ENCODE results near the gene MVD. TPM values are rescaled to one million over a fixed set of nuclear protein-coding genes. Genes with fewer than 3 reads are reported as not detected.

MVD gene
- total and polyA plus RNA-seq, 8 donors, result 7.1 to 302 (median 45.9) TPM

- DNase-seq, result no peak
- peaks cover 0 to 12% (median under 1%) of the 10 kb centered on the region in 4 donors for H3K4me1 ChIP-seq
- no peak overlapping the region for H3K4me3 ChIP-seq
- H3K36me3 ChIP-seq, result peaks cover 62 to 89% (median 84%) of the 10 kb centered on the region in 4 donors
- intact Hi-C loops (cut with DNase I; ENCODE audit: low total_unique reads), result no loop called here
- TF ChIP-seq, protein P1, sequence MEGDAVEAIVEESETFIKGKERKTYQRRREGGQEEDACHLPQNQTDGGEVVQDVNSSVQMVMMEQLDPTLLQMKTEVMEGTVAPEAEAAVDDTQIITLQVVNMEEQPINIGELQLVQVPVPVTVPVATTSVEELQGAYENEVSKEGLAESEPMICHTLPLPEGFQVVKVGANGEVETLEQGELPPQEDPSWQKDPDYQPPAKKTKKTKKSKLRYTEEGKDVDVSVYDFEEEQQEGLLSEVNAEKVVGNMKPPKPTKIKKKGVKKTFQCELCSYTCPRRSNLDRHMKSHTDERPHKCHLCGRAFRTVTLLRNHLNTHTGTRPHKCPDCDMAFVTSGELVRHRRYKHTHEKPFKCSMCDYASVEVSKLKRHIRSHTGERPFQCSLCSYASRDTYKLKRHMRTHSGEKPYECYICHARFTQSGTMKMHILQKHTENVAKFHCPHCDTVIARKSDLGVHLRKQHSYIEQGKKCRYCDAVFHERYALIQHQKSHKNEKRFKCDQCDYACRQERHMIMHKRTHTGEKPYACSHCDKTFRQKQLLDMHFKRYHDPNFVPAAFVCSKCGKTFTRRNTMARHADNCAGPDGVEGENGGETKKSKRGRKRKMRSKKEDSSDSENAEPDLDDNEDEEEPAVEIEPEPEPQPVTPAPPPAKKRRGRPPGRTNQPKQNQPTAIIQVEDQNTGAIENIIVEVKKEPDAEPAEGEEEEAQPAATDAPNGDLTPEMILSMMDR (IDR thresholded peaks at IDR 0.05), result no peak
- TF ChIP-seq POLR2A (IDR thresholded peaks at IDR 0.05) (no peak), POLR2AphosphoS5 (IDR thresholded peaks at IDR 0.05) (no peak), EP300 (IDR thresholded peaks at IDR 0.05) (no peak)
- H3K9me3 ChIP-seq, result no peaks in the 10 kb centered on the region
- 91 to 95% (median 94%) methylated on average over 9 to 18 of the region's 18 CpGs for WGBS, 5 donors
- no peak overlapping the region for H3K27ac ChIP-seq
- H3K27me3 ChIP-seq, result no peaks in the 10 kb centered on the region
Observed at GRCh38 chr16:88624481-88624880, 38.4 kb downstream of the MVD start.

GRCh38 chr16:88623858-88624257, 39.0 kb downstream of the MVD start:
- intact Hi-C loops (cut with DNase I; ENCODE audit: low total_unique reads), result no loop called here
- no peak overlapping the region for H3K27ac ChIP-seq
- no peaks in the 10 kb centered on the region for H3K9me3 ChIP-seq
- H3K4me1 ChIP-seq, result peaks cover 0 to 19% (median 7%) of the 10 kb centered on the region in 4 donors
- WGBS, 5 donors, result 93 to 98% (median 95%) methylated on average over 11 to 13 of the region's 13 CpGs
- no peak overlapping the region for H3K4me3 ChIP-seq
- TF ChIP-seq, protein P1 (IDR thresholded peaks at IDR 0.05), result no peak
- TF ChIP-seq EP300 (IDR thresholded peaks at IDR 0.05) (no peak), POLR2A (IDR thresholded peaks at IDR 0.05) (no peak)
- H3K27me3 ChIP-seq, result no peaks in the 10 kb centered on the region
- peaks cover 59 to 89% (median 81%) of the 10 kb centered on the region in 4 donors for H3K36me3 ChIP-seq
- no peak for DNase-seq

DNA sequence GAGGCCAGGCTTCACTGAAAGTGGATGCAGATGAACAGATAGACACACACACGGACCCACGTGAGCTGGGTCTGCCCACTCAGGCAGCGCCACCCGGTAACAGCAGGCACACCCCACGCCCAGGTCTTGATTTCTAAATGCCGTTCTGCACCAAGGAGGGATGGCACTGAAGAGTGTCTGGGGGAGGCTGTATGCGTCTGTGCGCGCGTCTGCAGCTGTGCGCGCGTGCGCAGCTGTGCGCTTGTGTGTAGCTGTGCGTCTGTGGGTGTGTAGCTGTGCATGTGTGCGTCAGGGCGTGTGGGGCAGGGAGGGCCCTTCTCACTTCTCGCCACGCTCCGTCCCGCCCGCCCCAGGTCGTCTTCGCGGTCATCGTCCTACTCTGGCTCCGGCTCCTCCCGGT, 40.0 kb downstream of the MVD start:
- intact Hi-C loops (cut with DNase I; ENCODE audit: low total_unique reads), result no loop called here
- peaks cover 49 to 89% (median 78%) of the 10 kb centered on the region in 4 donors for H3K36me3 ChIP-seq
- WGBS, 5 donors, result 94 to 97% (median 96%) methylated on average over 28 to 29 of the region's 29 CpGs

GRCh38 chr16:88622125-88622524, 40.8 kb downstream of the MVD start:
- no peak for DNase-seq
- H3K27ac ChIP-seq, result no peak overlapping the region
- peaks cover 48 to 89% (median 74%) of the 10 kb centered on the region in 4 donors for H3K36me3 ChIP-seq
- peaks cover 16 to 36% (median 23%) of the 10 kb centered on the region in 4 donors for H3K4me1 ChIP-seq
- H3K4me3 ChIP-seq, result no peak overlapping the region
- TF ChIP-seq, protein P1 (IDR thresholded peaks at IDR 0.05), result no peak
- TF ChIP-seq EP300 (IDR thresholded peaks at IDR 0.05) (no peak), POLR2AphosphoS5 (IDR thresholded peaks at IDR 0.05) (no peak), POLR2A (IDR thresholded peaks at IDR 0.05) (no peak)
- WGBS, 5 donors, result 85 to 93% (median 93%) methylated on average over 19 of the region's 19 CpGs
- intact Hi-C loops (cut with DNase I; ENCODE audit: low total_unique reads), result no loop called here
- no peaks in the 10 kb centered on the region for H3K27me3 ChIP-seq
- H3K9me3 ChIP-seq, result no peaks in the 10 kb centered on the region

More for the DNA sequence above, 40.0 kb downstream of the MVD start:
- H3K4me1 ChIP-seq, result peaks cover 10 to 28% (median 17%) of the 10 kb centered on the region in 4 donors
- no peak overlapping the region for H3K4me3 ChIP-seq
- H3K27ac ChIP-seq, result no peak overlapping the region
- H3K27me3 ChIP-seq, result no peaks in the 10 kb centered on the region
- no peak for TF ChIP-seq EP300 (IDR thresholded peaks at IDR 0.05)
- TF ChIP-seq, protein P1 (IDR thresholded peaks at IDR 0.05), result no peak
- TF ChIP-seq POLR2AphosphoS5 (IDR thresholded peaks at IDR 0.05), result no peak
- TF ChIP-seq POLR2A (IDR thresholded peaks at IDR 0.05), result no peak
- H3K9me3 ChIP-seq, result no peaks in the 10 kb centered on the region
- no peak for DNase-seq

Data from stomach (tissue), 9 donors.